Muscle layer of duodenum (tissue), 2 donors: ENCODE measurements around the gene AGBL3.
"Not testable (repeated sequence)": the region's sequence is repeated elsewhere in the genome, so short reads cannot be mapped to it uniquely, and the experiment has no call there.

Experiments used
- H3K27ac ChIP-seq: one replicate; pipeline ENCODE4 v1.7.0; 2013; ENCODE audit warnings: mild to moderate bottlenecking, low read length
- H3K27me3 ChIP-seq: one replicate; pipeline ENCODE4 v1.7.0; 2013; ENCODE audit warnings: low read depth, mild to moderate bottlenecking, control low read depth, low read length
- H3K36me3 ChIP-seq, 2 donors: one replicate each; pipeline ENCODE4 v1.7.0; 2013; ENCODE audit warnings: low read length in 2 of 2, control low read depth in 1 of 2, mild to moderate bottlenecking in 1 of 2; ENCODE audit not compliant: insufficient read depth in 2 of 2, control insufficient read depth in 1 of 2
- H3K4me1 ChIP-seq, 2 donors: one replicate each; pipeline ENCODE4 v1.7.0; 2013; ENCODE audit warnings: low read length in 2 of 2, mild to moderate bottlenecking in 2 of 2, control low read depth in 1 of 2, moderate library complexity in 1 of 2; ENCODE audit not compliant: insufficient read depth in 2 of 2, control insufficient read depth in 1 of 2
- H3K4me3 ChIP-seq, 2 donors: one replicate each; pipeline ENCODE4 v1.7.0; 2013; ENCODE audit warnings: low read length in 2 of 2, low read depth in 1 of 2, mild to moderate bottlenecking in 1 of 2
- H3K9me3 ChIP-seq, 2 donors: one replicate each; pipeline ENCODE4 v1.7.0; 2013; ENCODE audit warnings: low read length in 2 of 2, control low read depth in 1 of 2, mild to moderate bottlenecking in 1 of 2; ENCODE audit not compliant: control insufficient read depth in 1 of 2
- donor health status: healthy.

AGBL3 gene

DNA sequence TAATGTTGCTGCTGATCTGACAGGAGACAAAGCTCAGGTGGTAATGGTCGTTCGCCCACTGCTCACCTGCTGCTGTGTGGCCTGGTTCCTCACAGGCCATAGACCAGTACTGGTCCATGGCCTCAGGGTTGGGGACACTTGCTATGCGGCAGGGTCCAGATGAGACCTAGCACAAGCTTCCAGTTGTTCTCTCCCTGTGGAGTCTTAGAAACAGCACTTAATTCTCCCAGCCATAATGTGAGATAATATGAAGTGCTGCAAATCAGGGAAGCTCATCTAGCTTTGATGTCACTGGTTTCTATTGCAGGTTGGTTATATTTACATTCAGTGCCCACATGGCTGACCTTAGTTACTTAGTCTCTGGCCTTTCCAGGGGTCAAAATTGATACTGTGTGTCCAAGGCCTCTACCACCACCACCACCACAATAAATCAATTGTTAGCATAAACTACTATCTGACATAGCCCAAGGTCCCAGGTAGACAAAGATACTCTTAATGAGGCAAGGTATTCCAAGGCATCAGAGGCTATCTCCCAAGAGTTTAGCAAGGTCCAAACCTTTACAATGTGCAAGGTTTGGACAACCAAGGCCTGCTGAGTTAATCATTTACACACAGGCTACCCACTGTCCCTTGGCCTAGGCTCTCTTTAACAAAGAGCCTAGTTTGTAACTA, 11.0 kb downstream of the AGBL3 start:
- no peak overlapping the region for H3K4me3 ChIP-seq
- no peaks in the 10 kb centered on the region for H3K27me3 ChIP-seq
- H3K4me1 ChIP-seq = peaks cover 4 to 26% of the 10 kb centered on the region in 2 donors
- H3K36me3 ChIP-seq = peaks cover 3 to 8% of the 10 kb centered on the region in 2 donors
- no peak overlapping the region for H3K27ac ChIP-seq
- H3K9me3 ChIP-seq = no peaks in the 10 kb centered on the region

GRCh38 chr7:134999136-134999535, 12.8 kb downstream of the AGBL3 start:
- Histone ChIP-seq H3K36me3 (peaks cover 0 to 5% of the 10 kb centered on the region in 2 donors), H3K9me3 (no peaks in the 10 kb centered on the region), H3K27ac (no peak overlapping the region), H3K4me3 (no peak overlapping the region), H3K27me3 (no peaks in the 10 kb centered on the region), H3K4me1 (peaks cover 0 to 26% of the 10 kb centered on the region in 2 donors)

DNA sequence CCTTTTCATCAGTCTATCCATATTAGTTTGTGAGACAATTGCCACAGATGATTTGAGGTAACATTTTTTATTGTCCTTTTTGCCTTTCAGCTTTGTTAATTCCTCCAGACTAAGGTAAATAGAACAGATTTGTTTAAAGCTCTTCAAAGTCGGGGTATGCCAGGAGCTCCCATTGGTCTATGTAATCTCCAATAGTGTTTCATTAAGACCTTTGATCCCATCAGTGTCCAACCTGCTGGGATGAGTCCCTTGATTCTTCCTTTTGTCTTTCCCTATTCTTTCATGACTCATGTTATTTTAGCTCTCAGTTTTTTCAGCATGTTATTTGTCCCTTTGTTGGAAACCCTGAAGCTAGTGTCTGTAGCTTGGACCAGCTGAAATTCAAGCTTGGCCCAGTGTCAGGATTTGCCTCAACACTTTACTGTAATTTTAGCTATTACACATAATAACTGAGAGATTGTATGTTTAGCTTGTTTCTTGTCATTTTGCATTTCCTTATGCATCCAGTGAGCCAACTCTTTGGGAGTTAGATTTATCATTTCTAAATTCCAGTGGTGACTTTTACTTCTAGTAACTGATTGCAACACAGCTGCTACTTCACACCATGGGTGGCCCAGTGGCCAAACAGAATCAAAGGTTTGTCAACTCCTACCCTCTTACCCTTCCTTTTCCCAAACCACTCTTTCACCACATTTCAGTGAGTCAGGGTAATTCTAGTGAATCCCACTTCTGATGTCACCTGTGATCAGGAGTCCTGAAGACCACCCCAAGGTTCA, 15.3 kb downstream of the AGBL3 start:
- peaks cover 0 to 12% of the 10 kb centered on the region in 2 donors for H3K4me1 ChIP-seq
- H3K9me3 ChIP-seq = peaks cover 0 to 3% of the 10 kb centered on the region in 2 donors
- H3K27me3 ChIP-seq = no peaks in the 10 kb centered on the region
- H3K4me3 ChIP-seq = no peak overlapping the region
- no peak overlapping the region for H3K27ac ChIP-seq
- H3K36me3 ChIP-seq = no peaks in the 10 kb centered on the region

DNA sequence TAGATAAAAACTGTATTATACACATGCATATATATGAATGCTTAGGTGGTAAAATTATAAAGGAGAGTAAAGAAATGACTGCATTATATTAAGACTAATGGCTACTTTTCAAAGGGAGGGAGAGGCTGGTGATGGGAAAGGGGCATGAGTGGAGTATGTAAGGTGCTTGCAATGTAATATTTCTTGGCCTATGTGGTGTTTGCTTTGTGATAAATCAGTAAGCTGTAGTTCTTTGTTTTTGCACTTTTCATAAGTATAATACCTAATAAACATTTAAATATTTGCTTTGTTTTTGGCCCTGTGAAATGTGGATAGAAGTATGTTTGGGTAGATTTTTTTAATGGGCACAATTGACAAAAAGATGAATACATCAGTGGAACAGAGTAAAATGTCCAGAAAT, 25.9 kb downstream of the AGBL3 start:
- H3K36me3 ChIP-seq = no peaks in the 10 kb centered on the region
- H3K9me3 ChIP-seq = no peaks in the 10 kb centered on the region
- no peaks in the 10 kb centered on the region for H3K4me1 ChIP-seq
- H3K27me3 ChIP-seq = no peaks in the 10 kb centered on the region
- no peak overlapping the region for H3K27ac ChIP-seq
- no peak overlapping the region for H3K4me3 ChIP-seq

- H3K36me3 ChIP-seq = no peaks in the 10 kb centered on the region
- no peaks in the 10 kb centered on the region for H3K27me3 ChIP-seq
- H3K9me3 ChIP-seq = no peaks in the 10 kb centered on the region
- no peaks in the 10 kb centered on the region for H3K4me1 ChIP-seq
- H3K4me3 ChIP-seq = no peak overlapping the region
- no peak overlapping the region for H3K27ac ChIP-seq
Observed at GRCh38 chr7:135023622-135024021, 37.3 kb downstream of the AGBL3 start.

- H3K36me3 ChIP-seq = no peaks in the 10 kb centered on the region
- no peak overlapping the region for H3K4me3 ChIP-seq
- H3K27me3 ChIP-seq = no peaks in the 10 kb centered on the region
- no peaks in the 10 kb centered on the region for H3K4me1 ChIP-seq
- H3K9me3 ChIP-seq = no peaks in the 10 kb centered on the region
- no peak overlapping the region for H3K27ac ChIP-seq
Observed at GRCh38 chr7:135035252-135035651, 48.9 kb downstream of the AGBL3 start.

DNA sequence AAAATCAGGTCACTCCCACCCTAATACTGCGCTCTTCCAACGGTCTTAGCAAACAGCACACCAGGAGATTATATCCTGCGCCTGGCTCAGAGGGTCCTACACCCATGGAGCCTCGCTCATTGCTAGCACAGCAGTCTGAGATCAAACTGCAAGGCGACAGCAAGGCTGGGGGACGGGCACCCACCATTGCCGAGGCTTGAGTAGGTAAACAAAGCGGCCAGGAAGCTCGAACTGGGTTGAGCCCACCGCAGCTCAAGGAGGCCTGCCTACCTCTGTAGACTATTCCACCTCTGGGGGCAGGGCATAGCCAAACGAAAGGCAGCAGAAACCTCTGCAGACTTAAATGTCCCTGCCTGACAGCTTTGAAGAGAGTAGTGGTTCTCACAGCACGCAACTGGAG, 80.7 kb downstream of the AGBL3 start:
- H3K9me3 ChIP-seq, H3K36me3 ChIP-seq, H3K4me3 ChIP-seq, H3K4me1 ChIP-seq, H3K27me3 ChIP-seq, H3K27ac ChIP-seq: not testable (repeated sequence)

DNA sequence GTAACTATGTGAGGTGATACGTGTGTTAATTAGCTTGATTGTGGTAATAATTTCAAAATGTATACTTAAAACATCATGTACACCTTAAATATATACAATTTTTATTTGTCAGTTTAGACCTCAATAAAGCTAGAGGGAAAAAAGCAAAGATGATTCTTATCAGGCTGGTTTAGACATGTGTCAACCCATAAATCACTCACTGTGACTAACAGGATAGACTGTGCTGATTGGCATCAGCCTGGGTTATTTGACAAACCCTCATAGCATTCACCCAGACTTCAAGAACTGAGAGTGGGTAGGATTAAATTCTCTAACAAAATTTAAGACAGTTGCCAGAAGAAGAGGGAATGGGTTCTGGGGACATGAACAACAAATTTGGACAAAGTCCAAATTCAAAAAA, 87.8 kb downstream of the AGBL3 start:
- Histone ChIP-seq H3K27me3 (no peaks in the 10 kb centered on the region), H3K4me1 (no peaks in the 10 kb centered on the region), H3K27ac (no peak overlapping the region), H3K4me3 (no peak overlapping the region), H3K9me3 (no peaks in the 10 kb centered on the region), H3K36me3 (no peaks in the 10 kb centered on the region)

GRCh38 chr7:135074531-135074930, 88.2 kb downstream of the AGBL3 start:
- H3K27me3 ChIP-seq = no peaks in the 10 kb centered on the region
- no peaks in the 10 kb centered on the region for H3K9me3 ChIP-seq
- H3K27ac ChIP-seq = no peak overlapping the region
- no peaks in the 10 kb centered on the region for H3K36me3 ChIP-seq
- no peak overlapping the region for H3K4me3 ChIP-seq
- H3K4me1 ChIP-seq = no peaks in the 10 kb centered on the region

DNA sequence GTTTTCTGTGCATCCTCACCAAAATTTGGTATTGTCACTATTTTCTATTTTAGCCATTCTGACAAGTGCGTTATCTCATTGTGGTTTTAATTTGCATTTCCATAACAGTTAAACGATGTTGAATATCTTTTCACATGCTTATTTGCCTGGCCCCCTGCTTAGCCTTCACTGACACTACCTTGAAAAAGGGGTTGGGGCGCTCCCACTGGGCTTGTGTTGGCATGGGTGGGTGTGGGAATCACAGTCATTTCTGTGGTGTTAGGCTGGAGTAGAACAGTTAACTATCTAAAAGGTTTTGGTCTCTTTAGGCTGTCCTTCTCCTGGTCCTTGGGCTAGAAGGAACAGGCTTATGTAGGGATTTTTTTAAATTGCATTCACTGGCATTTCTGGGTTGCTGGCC, 89.4 kb downstream of the AGBL3 start:
- no peaks in the 10 kb centered on the region for H3K4me1 ChIP-seq
- no peak overlapping the region for H3K4me3 ChIP-seq
- H3K9me3 ChIP-seq = no peaks in the 10 kb centered on the region
- no peaks in the 10 kb centered on the region for H3K27me3 ChIP-seq
- H3K27ac ChIP-seq = no peak overlapping the region
- H3K36me3 ChIP-seq = no peaks in the 10 kb centered on the region

DNA sequence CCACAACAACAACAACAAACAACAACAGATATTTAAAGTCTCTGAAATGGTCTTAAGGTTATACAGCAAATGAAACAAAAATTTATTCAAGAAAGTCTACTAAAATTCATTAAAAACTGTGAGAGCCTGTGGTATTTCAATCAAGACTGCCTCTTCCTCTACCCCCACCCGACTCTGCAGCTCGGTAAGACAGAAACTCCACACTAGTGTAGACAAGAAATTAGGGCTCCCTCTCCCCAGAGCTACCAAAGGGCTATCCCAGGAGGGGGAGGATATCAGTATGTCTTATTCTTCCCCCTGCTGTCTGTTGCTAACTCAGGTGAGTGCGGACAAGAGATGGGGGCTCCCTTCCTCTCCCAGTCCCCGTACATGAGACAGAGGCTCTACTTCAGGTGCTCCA, 90.6 kb downstream of the AGBL3 start:
- H3K27ac ChIP-seq = no peak overlapping the region
- no peaks in the 10 kb centered on the region for H3K27me3 ChIP-seq
- H3K4me3 ChIP-seq = no peak overlapping the region
- no peaks in the 10 kb centered on the region for H3K4me1 ChIP-seq
- H3K36me3 ChIP-seq = no peaks in the 10 kb centered on the region
- no peaks in the 10 kb centered on the region for H3K9me3 ChIP-seq

DNA sequence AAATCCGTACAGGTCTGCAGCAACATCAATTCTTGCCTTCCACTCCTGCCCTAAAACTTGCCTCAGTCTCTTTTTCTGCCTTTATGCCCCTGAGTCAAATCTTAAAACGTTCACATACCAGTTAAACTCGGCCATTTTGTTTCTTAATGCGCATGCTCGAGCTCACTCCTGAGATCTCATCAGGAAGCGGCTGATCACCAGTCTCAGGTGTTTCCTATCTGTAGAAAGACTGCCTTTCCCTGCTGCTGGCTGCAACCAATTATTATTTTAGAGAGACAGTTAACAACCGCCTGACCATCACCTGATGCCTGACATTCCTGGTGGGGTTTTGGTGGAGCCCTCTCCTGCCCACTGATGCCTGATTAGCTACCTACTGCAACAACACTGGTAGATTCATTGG, 91.3 kb downstream of the AGBL3 start:
- Histone ChIP-seq H3K4me1 (no peaks in the 10 kb centered on the region), H3K27me3 (no peaks in the 10 kb centered on the region), H3K36me3 (no peaks in the 10 kb centered on the region)

More for the DNA sequence above, 91.3 kb downstream of the AGBL3 start:
- Histone ChIP-seq H3K9me3 (no peaks in the 10 kb centered on the region), H3K4me3 (no peak overlapping the region), H3K27ac (no peak overlapping the region)
